ENCODE data around the gene TBC1D16. TPM values are rescaled to one million over a fixed set of nuclear protein-coding genes. Genes with fewer than 3 reads are reported as not detected.

Gene TBC1D16
- total and polyA plus RNA-seq, 4 donors, result 7.3 to 48.5 (median 16.5) TPM

DNA sequence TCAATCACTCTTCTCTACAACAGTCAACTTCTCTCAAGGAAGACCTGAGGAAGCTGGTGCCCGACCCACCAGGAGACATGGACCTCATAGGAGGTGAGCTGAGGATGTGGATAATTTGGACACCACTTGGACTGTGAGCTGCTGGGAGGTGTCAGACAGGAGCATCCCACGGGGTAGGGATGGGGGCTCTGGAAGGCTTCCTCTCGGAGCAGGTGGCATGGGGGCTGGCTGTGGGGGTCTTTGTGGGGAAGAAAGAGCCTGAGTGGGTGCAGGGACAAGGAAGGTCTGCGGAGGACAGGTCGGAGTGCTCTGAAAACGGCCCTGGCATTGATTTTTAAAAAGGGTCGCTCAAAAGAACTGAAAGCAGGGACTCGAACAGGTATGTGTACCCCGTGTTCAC, 64.0 kb downstream of the TBC1D16 start:
- TF ChIP-seq, protein P1, sequence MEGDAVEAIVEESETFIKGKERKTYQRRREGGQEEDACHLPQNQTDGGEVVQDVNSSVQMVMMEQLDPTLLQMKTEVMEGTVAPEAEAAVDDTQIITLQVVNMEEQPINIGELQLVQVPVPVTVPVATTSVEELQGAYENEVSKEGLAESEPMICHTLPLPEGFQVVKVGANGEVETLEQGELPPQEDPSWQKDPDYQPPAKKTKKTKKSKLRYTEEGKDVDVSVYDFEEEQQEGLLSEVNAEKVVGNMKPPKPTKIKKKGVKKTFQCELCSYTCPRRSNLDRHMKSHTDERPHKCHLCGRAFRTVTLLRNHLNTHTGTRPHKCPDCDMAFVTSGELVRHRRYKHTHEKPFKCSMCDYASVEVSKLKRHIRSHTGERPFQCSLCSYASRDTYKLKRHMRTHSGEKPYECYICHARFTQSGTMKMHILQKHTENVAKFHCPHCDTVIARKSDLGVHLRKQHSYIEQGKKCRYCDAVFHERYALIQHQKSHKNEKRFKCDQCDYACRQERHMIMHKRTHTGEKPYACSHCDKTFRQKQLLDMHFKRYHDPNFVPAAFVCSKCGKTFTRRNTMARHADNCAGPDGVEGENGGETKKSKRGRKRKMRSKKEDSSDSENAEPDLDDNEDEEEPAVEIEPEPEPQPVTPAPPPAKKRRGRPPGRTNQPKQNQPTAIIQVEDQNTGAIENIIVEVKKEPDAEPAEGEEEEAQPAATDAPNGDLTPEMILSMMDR (IDR thresholded peaks at IDR 0.05; ENCODE audit: control extremely low read depth, extremely low read depth), result no peak
- Histone ChIP-seq H3K36me3 (ENCODE audit: control insufficient read depth in 4 of 4, insufficient read depth in 4 of 4, low read length in 4 of 4) (peaks cover 0 to 7% (median 0%) of the 10 kb centered on the region in 4 donors), H3K27me3 (ENCODE audit: control insufficient read depth in 3 of 3, insufficient read depth in 3 of 3, low read length in 2 of 3) (no peaks in the 10 kb centered on the region), H3K9ac (ENCODE audit: insufficient read depth in 1 of 2, low read length in 2 of 2) (no peak overlapping the region), H3K4me3 (no peak overlapping the region), H3K4me1 (ENCODE audit: control insufficient read depth in 5 of 5, insufficient read depth in 5 of 5, low read length in 5 of 5) (peaks cover 0 to 8% (median 0%) of the 10 kb centered on the region in 5 donors), H3K9me3 (ENCODE audit: control insufficient read depth in 4 of 4, insufficient read depth in 3 of 4, low read length in 3 of 4) (no peaks in the 10 kb centered on the region), H3K27ac (ENCODE audit: low read depth in 1 of 2, low read length in 1 of 2) (no peak overlapping the region)
- DNase-seq (no peak), ATAC-seq (ENCODE audit: insufficient read depth, low FRiP score) (no peak)
- 93 to 96% methylated on average over 9 of the region's 9 CpGs for WGBS, 2 donors

DNA sequence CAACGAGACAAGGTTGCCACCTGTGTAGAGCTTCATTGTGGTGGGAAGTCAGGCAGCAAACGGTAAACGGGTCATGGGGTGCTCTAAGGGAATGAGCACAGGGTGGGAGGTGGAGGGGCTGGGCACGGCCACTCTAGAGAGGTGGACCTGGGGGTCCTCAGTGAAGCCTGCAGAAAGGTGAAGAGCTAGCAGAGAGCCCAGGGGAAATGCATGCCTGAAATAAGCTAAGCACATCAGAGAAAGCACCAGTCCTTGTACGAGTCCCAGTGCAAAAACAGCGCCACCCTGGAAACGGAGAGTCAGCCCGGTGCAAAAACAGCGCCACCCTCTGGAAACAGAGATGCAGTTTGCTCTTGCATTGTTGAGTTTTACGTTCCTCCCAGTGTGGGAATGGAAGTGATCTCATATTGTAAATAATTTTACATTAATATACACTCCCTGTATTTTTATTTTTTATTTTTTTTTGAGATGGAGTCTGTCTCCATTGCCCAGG, 65.0 kb downstream of the TBC1D16 start:
- H3K27ac ChIP-seq (ENCODE audit: low read depth in 1 of 2, low read length in 1 of 2), result no peak overlapping the region
- DNase-seq (peak in 1 of 3 donors; percentile 25), ATAC-seq (ENCODE audit: insufficient read depth, low FRiP score) (no peak)
- H3K9me3 ChIP-seq (ENCODE audit: control insufficient read depth in 4 of 4, insufficient read depth in 3 of 4, low read length in 3 of 4), result no peaks in the 10 kb centered on the region
- no peak overlapping the region for H3K9ac ChIP-seq (ENCODE audit: insufficient read depth in 1 of 2, low read length in 2 of 2)
- peaks cover 0 to 13% (median 0%) of the 10 kb centered on the region in 5 donors for H3K4me1 ChIP-seq (ENCODE audit: control insufficient read depth in 5 of 5, insufficient read depth in 5 of 5, low read length in 5 of 5)
- H3K27me3 ChIP-seq (ENCODE audit: control insufficient read depth in 3 of 3, insufficient read depth in 3 of 3, low read length in 2 of 3), result no peaks in the 10 kb centered on the region
- TF ChIP-seq, protein P1 (IDR thresholded peaks at IDR 0.05; ENCODE audit: control extremely low read depth, extremely low read depth), result peak; percentile 12
- peaks cover 0 to 4% (median 0%) of the 10 kb centered on the region in 4 donors for H3K36me3 ChIP-seq (ENCODE audit: control insufficient read depth in 4 of 4, insufficient read depth in 4 of 4, low read length in 4 of 4)
- WGBS, 2 donors, result 51% methylated on average over 10 of the region's 10 CpGs
- no peak overlapping the region for H3K4me3 ChIP-seq

DNA sequence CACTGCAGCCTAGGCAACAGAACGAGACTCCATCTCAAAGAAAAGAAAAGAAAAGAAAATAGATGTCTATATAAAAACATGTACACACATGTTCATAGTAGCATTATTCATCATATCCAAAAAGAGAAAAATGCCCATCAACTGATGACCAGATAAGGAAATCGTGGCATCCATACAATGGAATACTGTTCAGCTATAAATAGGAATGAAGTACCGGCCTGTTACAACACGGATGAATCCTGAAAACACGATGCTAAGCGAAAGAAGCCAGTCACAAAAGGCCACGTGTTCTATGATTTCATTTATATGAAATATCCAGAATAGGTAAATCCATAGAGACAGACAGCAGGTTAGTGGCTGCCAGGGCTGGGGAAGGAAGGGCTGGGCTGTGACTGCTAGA, 65.8 kb downstream of the TBC1D16 start:
- no peaks in the 10 kb centered on the region for H3K9me3 ChIP-seq (ENCODE audit: control insufficient read depth in 4 of 4, insufficient read depth in 3 of 4, low read length in 3 of 4)
- no peak overlapping the region for H3K9ac ChIP-seq (ENCODE audit: insufficient read depth in 1 of 2, low read length in 2 of 2)
- H3K4me1 ChIP-seq (ENCODE audit: control insufficient read depth in 5 of 5, insufficient read depth in 5 of 5, low read length in 5 of 5), result peaks cover 0 to 8% (median 0%) of the 10 kb centered on the region in 5 donors
- peaks cover 0 to 4% (median 0%) of the 10 kb centered on the region in 4 donors for H3K36me3 ChIP-seq (ENCODE audit: control insufficient read depth in 4 of 4, insufficient read depth in 4 of 4, low read length in 4 of 4)
- no peaks in the 10 kb centered on the region for H3K27me3 ChIP-seq (ENCODE audit: control insufficient read depth in 3 of 3, insufficient read depth in 3 of 3, low read length in 2 of 3)
- TF ChIP-seq, protein P1 (IDR thresholded peaks at IDR 0.05; ENCODE audit: control extremely low read depth, extremely low read depth), result no peak
- ATAC-seq (ENCODE audit: insufficient read depth, low FRiP score) (no peak), DNase-seq (no peak)
- H3K4me3 ChIP-seq, result no peak overlapping the region
- no peak overlapping the region for H3K27ac ChIP-seq (ENCODE audit: low read depth in 1 of 2, low read length in 1 of 2)
- 92 to 95% methylated on average over 7 of the region's 7 CpGs for WGBS, 2 donors

DNA sequence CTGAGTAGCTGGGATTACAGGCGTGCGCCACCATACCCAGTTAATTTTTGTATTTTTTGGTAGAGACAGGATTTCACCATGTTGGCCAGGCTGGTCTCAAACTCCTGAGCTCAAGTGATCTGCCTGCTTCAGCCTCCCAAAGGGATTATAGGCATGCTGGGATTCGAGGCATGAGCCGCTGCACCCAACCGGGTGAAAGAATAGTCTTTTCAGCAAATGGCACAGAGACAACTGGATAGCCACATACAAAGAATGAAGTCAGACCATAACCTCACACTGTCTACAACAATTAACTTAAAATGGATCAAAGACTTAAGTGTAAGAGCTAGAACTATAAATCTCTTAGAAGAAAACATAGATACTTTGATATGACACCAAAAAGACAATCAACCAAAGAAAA, 67.6 kb downstream of the TBC1D16 start:
- TF ChIP-seq, protein P1 (IDR thresholded peaks at IDR 0.05; ENCODE audit: control extremely low read depth, extremely low read depth), result no peak
- DNase-seq (no peak), ATAC-seq (ENCODE audit: insufficient read depth, low FRiP score) (no peak)
- no peaks in the 10 kb centered on the region for H3K9me3 ChIP-seq (ENCODE audit: control insufficient read depth in 4 of 4, insufficient read depth in 3 of 4, low read length in 3 of 4)
- peaks cover 0 to 4% (median 0%) of the 10 kb centered on the region in 4 donors for H3K36me3 ChIP-seq (ENCODE audit: control insufficient read depth in 4 of 4, insufficient read depth in 4 of 4, low read length in 4 of 4)
- no peak overlapping the region for H3K9ac ChIP-seq (ENCODE audit: insufficient read depth in 1 of 2, low read length in 2 of 2)
- H3K27ac ChIP-seq (ENCODE audit: low read depth in 1 of 2, low read length in 1 of 2), result no peak overlapping the region
- 97 to 98% methylated on average over 5 of the region's 5 CpGs for WGBS, 2 donors
- peaks cover 0 to 5% (median 0%) of the 10 kb centered on the region in 5 donors for H3K4me1 ChIP-seq (ENCODE audit: control insufficient read depth in 5 of 5, insufficient read depth in 5 of 5, low read length in 5 of 5)
- H3K4me3 ChIP-seq, result no peak overlapping the region
- no peaks in the 10 kb centered on the region for H3K27me3 ChIP-seq (ENCODE audit: control insufficient read depth in 3 of 3, insufficient read depth in 3 of 3, low read length in 2 of 3)

Data from lung (tissue), 12 donors.